Measurements from ENCODE around the gene BRD4. TPM values are rescaled to one million over a fixed set of nuclear protein-coding genes. Genes with fewer than 3 reads are reported as not detected.

Gene BRD4
- total and polyA plus RNA-seq, 2 experiments from 2014 or later = 63.8 to 115 TPM

DNA sequence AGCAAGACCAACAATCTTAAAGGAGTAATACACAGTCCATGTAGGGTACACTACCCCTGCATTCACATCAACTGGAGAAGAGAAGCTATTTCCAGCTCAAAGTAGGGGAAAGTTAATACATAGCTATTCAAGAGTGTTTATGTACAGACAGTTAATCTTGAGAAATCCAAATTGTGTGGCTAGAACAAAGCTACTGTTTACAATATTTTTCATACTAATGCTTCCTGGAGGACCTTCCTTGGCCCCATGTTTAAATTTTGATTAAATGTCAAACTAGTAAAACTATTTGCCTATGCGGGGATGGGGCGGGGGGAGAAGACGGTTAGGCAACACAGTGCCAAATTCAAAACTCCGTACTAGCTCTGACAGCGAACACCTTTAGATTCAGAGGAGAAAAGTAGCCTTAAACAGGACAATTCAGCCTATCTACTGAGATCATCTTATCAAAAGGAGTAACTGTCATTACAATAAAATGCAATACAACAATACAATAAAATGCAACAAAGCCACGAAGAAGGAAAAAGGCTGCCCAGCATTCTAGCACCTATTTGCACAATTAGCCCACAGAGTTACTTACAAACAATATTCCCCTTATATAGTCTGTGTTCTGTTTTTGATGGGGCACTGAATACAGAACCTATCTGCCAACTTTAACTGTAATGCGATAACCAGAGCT, 29.1 kb downstream of the BRD4 start:
- H3K4me2 ChIP-seq = no peak overlapping the region
- no peak for ATAC-seq
- H3K4me3 Mint-ChIP-seq = no peak overlapping the region; the same call in 2 of the 3 replicates

More for the DNA sequence above, 29.1 kb downstream of the BRD4 start:
- Histone ChIP-seq H4K20me1 (replicated peaks; ENCODE audit: insufficient read depth) (peaks cover 88% of the 10 kb centered on the region), H2AFZ (no peak overlapping the region), H3K27me3 (ENCODE audit: insufficient read depth) (no peaks in the 10 kb centered on the region), H3F3A (replicated peaks; ENCODE audit: low read depth) (peaks cover 3% of the 10 kb centered on the region; the same call in 1 of the 2 replicates), H3K4me1 (ENCODE audit: insufficient read depth) (peaks cover 17% of the 10 kb centered on the region), H3K79me2 (replicated peaks; ENCODE audit: insufficient read depth) (peaks cover 100% of the 10 kb centered on the region), H3K4me3 (no peak overlapping the region), H3K36me3 (ENCODE audit: insufficient read depth) (no peaks in the 10 kb centered on the region), H3K27ac (ENCODE audit: low read depth) (no peak overlapping the region), H3K9me2 (ENCODE audit: insufficient read depth) (no peaks in the 10 kb centered on the region)
- no peak for DNase-seq (ENCODE audit: low spot score)
- H3K27ac Mint-ChIP-seq = no peak overlapping the region
- no peaks in the 10 kb centered on the region; the same call in 2 of the 3 replicates for H3K9me3 Mint-ChIP-seq
- peaks cover 2% of the 10 kb centered on the region for H3K27me3 Mint-ChIP-seq (ENCODE audit: insufficient read depth, low read depth, poor library complexity)
- H3K4me1 Mint-ChIP-seq = peaks cover 34% of the 10 kb centered on the region
- TF ChIP-seq NANOG (IDR thresholded peaks at IDR 0.05; ENCODE audit: borderline replicate concordance) (no peak), ZNF114 (CRISPR knock-in tag; IDR thresholded peaks at IDR 0.05) (no peak), ZNF331 (CRISPR knock-in tag; IDR thresholded peaks at IDR 0.05; ENCODE audit: low read depth) (no peak), EZH2 (IDR thresholded peaks at IDR 0.05; ENCODE audit: low read depth, unreplicated experiment) (no peak), STAT1 (IDR thresholded peaks at IDR 0.05; ENCODE audit: unreplicated experiment) (no peak), POLR2AphosphoS5 (IDR thresholded peaks at IDR 0.05; ENCODE audit: low read depth) (no peak), JUNB (IDR thresholded peaks at IDR 0.05; ENCODE audit: unreplicated experiment) (no peak), EZH2phosphoT487 (IDR thresholded peaks at IDR 0.05; ENCODE audit: unreplicated experiment) (no peak), CREB1 (CRISPR knock-in tag; IDR thresholded peaks at IDR 0.05; ENCODE audit: low read depth) (no peak)
- TF ChIP-seq, protein P1, sequence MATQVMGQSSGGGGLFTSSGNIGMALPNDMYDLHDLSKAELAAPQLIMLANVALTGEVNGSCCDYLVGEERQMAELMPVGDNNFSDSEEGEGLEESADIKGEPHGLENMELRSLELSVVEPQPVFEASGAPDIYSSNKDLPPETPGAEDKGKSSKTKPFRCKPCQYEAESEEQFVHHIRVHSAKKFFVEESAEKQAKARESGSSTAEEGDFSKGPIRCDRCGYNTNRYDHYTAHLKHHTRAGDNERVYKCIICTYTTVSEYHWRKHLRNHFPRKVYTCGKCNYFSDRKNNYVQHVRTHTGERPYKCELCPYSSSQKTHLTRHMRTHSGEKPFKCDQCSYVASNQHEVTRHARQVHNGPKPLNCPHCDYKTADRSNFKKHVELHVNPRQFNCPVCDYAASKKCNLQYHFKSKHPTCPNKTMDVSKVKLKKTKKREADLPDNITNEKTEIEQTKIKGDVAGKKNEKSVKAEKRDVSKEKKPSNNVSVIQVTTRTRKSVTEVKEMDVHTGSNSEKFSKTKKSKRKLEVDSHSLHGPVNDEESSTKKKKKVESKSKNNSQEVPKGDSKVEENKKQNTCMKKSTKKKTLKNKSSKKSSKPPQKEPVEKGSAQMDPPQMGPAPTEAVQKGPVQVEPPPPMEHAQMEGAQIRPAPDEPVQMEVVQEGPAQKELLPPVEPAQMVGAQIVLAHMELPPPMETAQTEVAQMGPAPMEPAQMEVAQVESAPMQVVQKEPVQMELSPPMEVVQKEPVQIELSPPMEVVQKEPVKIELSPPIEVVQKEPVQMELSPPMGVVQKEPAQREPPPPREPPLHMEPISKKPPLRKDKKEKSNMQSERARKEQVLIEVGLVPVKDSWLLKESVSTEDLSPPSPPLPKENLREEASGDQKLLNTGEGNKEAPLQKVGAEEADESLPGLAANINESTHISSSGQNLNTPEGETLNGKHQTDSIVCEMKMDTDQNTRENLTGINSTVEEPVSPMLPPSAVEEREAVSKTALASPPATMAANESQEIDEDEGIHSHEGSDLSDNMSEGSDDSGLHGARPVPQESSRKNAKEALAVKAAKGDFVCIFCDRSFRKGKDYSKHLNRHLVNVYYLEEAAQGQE (IDR thresholded peaks at IDR 0.05; ENCODE audit: unreplicated experiment) = no peak
- TF ChIP-seq, protein P2, sequence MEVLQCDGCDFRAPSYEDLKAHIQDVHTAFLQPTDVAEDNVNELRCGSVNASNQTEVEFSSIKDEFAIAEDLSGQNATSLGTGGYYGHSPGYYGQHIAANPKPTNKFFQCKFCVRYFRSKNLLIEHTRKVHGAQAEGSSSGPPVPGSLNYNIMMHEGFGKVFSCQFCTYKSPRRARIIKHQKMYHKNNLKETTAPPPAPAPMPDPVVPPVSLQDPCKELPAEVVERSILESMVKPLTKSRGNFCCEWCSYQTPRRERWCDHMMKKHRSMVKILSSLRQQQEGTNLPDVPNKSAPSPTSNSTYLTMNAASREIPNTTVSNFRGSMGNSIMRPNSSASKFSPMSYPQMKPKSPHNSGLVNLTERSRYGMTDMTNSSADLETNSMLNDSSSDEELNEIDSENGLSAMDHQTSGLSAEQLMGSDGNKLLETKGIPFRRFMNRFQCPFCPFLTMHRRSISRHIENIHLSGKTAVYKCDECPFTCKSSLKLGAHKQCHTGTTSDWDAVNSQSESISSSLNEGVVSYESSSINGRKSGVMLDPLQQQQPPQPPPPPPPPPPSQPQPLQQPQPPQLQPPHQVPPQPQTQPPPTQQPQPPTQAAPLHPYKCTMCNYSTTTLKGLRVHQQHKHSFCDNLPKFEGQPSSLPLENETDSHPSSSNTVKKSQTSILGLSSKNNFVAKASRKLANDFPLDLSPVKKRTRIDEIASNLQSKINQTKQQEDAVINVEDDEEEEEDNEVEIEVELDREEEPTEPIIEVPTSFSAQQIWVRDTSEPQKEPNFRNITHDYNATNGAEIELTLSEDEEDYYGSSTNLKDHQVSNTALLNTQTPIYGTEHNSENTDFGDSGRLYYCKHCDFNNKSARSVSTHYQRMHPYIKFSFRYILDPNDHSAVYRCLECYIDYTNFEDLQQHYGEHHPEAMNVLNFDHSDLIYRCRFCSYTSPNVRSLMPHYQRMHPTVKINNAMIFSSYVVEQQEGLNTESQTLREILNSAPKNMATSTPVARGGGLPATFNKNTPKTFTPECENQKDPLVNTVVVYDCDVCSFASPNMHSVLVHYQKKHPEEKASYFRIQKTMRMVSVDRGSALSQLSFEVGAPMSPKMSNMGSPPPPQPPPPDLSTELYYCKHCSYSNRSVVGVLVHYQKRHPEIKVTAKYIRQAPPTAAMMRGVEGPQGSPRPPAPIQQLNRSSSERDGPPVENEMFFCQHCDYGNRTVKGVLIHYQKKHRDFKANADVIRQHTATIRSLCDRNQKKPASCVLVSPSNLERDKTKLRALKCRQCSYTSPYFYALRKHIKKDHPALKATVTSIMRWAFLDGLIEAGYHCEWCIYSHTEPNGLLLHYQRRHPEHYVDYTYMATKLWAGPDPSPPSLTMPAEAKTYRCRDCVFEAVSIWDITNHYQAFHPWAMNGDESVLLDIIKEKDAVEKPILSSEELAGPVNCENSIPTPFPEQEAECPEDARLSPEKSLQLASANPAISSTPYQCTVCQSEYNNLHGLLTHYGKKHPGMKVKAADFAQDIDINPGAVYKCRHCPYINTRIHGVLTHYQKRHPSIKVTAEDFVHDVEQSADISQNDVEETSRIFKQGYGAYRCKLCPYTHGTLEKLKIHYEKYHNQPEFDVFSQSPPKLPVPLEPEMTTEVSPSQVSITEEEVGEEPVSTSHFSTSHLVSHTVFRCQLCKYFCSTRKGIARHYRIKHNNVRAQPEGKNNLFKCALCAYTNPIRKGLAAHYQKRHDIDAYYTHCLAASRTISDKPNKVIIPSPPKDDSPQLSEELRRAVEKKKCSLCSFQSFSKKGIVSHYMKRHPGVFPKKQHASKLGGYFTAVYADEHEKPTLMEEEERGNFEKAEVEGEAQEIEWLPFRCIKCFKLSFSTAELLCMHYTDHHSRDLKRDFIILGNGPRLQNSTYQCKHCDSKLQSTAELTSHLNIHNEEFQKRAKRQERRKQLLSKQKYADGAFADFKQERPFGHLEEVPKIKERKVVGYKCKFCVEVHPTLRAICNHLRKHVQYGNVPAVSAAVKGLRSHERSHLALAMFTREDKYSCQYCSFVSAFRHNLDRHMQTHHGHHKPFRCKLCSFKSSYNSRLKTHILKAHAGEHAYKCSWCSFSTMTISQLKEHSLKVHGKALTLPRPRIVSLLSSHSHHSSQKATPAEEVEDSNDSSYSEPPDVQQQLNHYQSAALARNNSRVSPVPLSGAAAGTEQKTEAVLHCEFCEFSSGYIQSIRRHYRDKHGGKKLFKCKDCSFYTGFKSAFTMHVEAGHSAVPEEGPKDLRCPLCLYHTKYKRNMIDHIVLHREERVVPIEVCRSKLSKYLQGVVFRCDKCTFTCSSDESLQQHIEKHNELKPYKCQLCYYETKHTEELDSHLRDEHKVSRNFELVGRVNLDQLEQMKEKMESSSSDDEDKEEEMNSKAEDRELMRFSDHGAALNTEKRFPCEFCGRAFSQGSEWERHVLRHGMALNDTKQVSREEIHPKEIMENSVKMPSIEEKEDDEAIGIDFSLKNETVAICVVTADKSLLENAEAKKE (CRISPR knock-in tag; IDR thresholded peaks at IDR 0.05) = no peak
- TF ChIP-seq, protein P3, sequence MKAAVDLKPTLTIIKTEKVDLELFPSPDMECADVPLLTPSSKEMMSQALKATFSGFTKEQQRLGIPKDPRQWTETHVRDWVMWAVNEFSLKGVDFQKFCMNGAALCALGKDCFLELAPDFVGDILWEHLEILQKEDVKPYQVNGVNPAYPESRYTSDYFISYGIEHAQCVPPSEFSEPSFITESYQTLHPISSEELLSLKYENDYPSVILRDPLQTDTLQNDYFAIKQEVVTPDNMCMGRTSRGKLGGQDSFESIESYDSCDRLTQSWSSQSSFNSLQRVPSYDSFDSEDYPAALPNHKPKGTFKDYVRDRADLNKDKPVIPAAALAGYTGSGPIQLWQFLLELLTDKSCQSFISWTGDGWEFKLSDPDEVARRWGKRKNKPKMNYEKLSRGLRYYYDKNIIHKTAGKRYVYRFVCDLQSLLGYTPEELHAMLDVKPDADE (IDR thresholded peaks at IDR 0.05) = no peak
- TF ChIP-seq, protein P4, sequence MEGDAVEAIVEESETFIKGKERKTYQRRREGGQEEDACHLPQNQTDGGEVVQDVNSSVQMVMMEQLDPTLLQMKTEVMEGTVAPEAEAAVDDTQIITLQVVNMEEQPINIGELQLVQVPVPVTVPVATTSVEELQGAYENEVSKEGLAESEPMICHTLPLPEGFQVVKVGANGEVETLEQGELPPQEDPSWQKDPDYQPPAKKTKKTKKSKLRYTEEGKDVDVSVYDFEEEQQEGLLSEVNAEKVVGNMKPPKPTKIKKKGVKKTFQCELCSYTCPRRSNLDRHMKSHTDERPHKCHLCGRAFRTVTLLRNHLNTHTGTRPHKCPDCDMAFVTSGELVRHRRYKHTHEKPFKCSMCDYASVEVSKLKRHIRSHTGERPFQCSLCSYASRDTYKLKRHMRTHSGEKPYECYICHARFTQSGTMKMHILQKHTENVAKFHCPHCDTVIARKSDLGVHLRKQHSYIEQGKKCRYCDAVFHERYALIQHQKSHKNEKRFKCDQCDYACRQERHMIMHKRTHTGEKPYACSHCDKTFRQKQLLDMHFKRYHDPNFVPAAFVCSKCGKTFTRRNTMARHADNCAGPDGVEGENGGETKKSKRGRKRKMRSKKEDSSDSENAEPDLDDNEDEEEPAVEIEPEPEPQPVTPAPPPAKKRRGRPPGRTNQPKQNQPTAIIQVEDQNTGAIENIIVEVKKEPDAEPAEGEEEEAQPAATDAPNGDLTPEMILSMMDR (conservative IDR thresholded peaks at IDR 0.05; ENCODE audit: low read depth in 2 of 2) = no peak
- H3K36me3 Mint-ChIP-seq (ENCODE audit: low read depth) = peaks cover 9% of the 10 kb centered on the region; the same call in 1 of the 3 replicates
